K562 (cell line): ENCODE data around the gene TRABD2B. TPM values are rescaled to one million over a fixed set of nuclear protein-coding genes. Genes with fewer than 3 reads are reported as not detected.

Experiments used
- ATAC-seq: fragments of 200-7000 bp; cut with Tn5 transposase; 3 replicates; pipeline ENCODE4 v1.9.1; 2020; ENCODE audit warnings: moderate library complexity
- BruUV-seq: library from RNA; stranded (reverse); fragments of 400-500 nt; replicated peaks from 2 replicates; lab custom pipeline; 2021; lab: Mats Ljungman, UMichigan
- CTCF ChIA-PET: fragments of 300-600 bp; formaldehyde crosslinking; extraction: SDS; loops from one replicate; lab custom pipeline; 2021; ENCODE audit warnings: low intra/inter-chr PET ratio; lab: Yijun Ruan, JAX
- POLR2A ChIA-PET: fragments of 300-600, 350-650 bp; sonication (Branson Sonifier 250); formaldehyde crosslinking; extraction: SDS; loops from one replicate; lab custom pipeline; 2021; ENCODE audit warnings: antibody characterized with exemption, inconsistent platforms; lab: Yijun Ruan, JAX
- DNase-seq, 4 experiments: peaks; one replicate each; pipeline versions ENCODE4 v3.0.0 to v3.0.0-alpha.2; 2011 to 2018; ENCODE audit warnings: low spot score in 3 of 4, mixed read lengths in 3 of 4; ENCODE audit errors: extremely low read depth in 1 of 4
- FAIRE-seq: peaks from 2 replicates; lab custom pipeline; 2011; peaks lifted over from hg19 to GRCh38; lab: Jason Lieb, UNC
- H2AFZ ChIP-seq: 2 replicates; pipeline ENCODE4 v1.6.0; 2011; ENCODE audit warnings: low read depth, low read length, control low read depth, inconsistent platforms
- H3K27ac ChIP-seq: fragments of 200-600 bp; 3 replicates; pipeline ENCODE4 v1.8.0; 2011; ENCODE audit warnings: low read depth, mild to moderate bottlenecking, control low read depth, inconsistent platforms, low read length, moderate library complexity, mixed read lengths; ENCODE audit errors: extremely low read depth
- H3K27me3 ChIP-seq, 2 experiments: fragments of 300-600 bp in 1 of 2; 2 replicates in 1 of 2; 3 replicates in 1 of 2; pipeline versions ENCODE4 v1.6.0 to v1.8.0; 2011; ENCODE audit warnings: inconsistent platforms in 2 of 2, low read length in 2 of 2, mild to moderate bottlenecking in 1 of 2, mixed read lengths in 1 of 2, moderate library complexity in 1 of 2; ENCODE audit not compliant: control insufficient read depth in 2 of 2, insufficient read depth in 2 of 2
- H3K36me3 ChIP-seq: fragments of 300-600 bp; 3 replicates; pipeline ENCODE4 v1.8.0; 2011; ENCODE audit warnings: mild to moderate bottlenecking, low read length, inconsistent platforms; ENCODE audit not compliant: control insufficient read depth, insufficient read depth
- H3K4me1 ChIP-seq, 2 experiments: fragments of 200-600 bp in 1 of 2; replicated peaks in 1 of 2; 2 replicates in 1 of 2; 3 replicates in 1 of 2; pipeline versions ENCODE4 v1.5.1 to v1.8.0; 2011; ENCODE audit warnings: inconsistent platforms in 2 of 2, low read length in 2 of 2, mild to moderate bottlenecking in 1 of 2, mixed read lengths in 1 of 2, moderate library complexity in 1 of 2; ENCODE audit not compliant: control insufficient read depth in 2 of 2, insufficient read depth in 2 of 2
- H3K4me2 ChIP-seq: 2 replicates; pipeline ENCODE4 v1.6.1; 2011; ENCODE audit warnings: low read length, control low read depth, inconsistent platforms, mixed read lengths; ENCODE audit not compliant: insufficient read depth
- H3K4me3 ChIP-seq: fragments of 200-600 bp; sonication (generic), shearing (Covaris generic); 2 replicates; pipeline ENCODE4 v1.5.1; 2016; ENCODE audit warnings: control low read depth, inconsistent platforms
- H3K79me2 ChIP-seq: fragments of 200-600 bp; 3 replicates; pipeline ENCODE4 v1.8.0; 2011; ENCODE audit warnings: low read length, inconsistent platforms; ENCODE audit not compliant: control insufficient read depth, insufficient read depth
- H3K9ac ChIP-seq, 2 experiments: 2 replicates each; pipeline versions ENCODE4 v1.6.0 to v1.6.1; 2011; ENCODE audit warnings: low read depth in 2 of 2, low read length in 2 of 2, control low read depth in 1 of 2, inconsistent platforms in 1 of 2, mild to moderate bottlenecking in 1 of 2, mixed read lengths in 1 of 2; ENCODE audit not compliant: insufficient read depth in 1 of 2
- H3K9me1 ChIP-seq: one replicate; pipeline ENCODE4 v1.6.0; 2011; ENCODE audit warnings: inconsistent platforms, mild to moderate bottlenecking, low read length, moderate library complexity; ENCODE audit not compliant: control insufficient read depth, insufficient read depth
- H3K9me3 ChIP-seq: replicated peaks from 2 replicates; pipeline ENCODE4 v1.5.1; 2011; ENCODE audit warnings: low read depth, low read length, inconsistent platforms; ENCODE audit not compliant: control insufficient read depth, insufficient read depth
- H4K20me1 ChIP-seq: replicated peaks from 2 replicates; pipeline ENCODE4 v1.6.1; 2011; ENCODE audit warnings: low read length, inconsistent platforms, mixed read lengths; ENCODE audit not compliant: control insufficient read depth, insufficient read depth
- E2F3 ChIP-seq: fragments of 250-450 bp; sonication (Bioruptor Pico); IDR thresholded peaks from 2 replicates; pipeline ENCODE4 v1.4.0; 2020; ENCODE audit warnings: mild to moderate bottlenecking
- FOXA1 ChIP-seq: fragments of 450-650 bp; IDR thresholded peaks from 2 replicates; pipeline ENCODE4 v1.6.1; 2016; ENCODE audit warnings: mild to moderate bottlenecking, borderline replicate concordance
- KAT7 ChIP-seq: sonication (generic); formaldehyde crosslinking; IDR thresholded peaks from 2 replicates; pipeline ENCODE4 v1.8.0; 2022; ENCODE audit warnings: missing genetic modification reagents, mild to moderate bottlenecking, borderline replicate concordance
- RCOR1 ChIP-seq, 2 experiments: IDR thresholded peaks; 2 replicates each; pipeline ENCODE4 v1.6.1; 2012; ENCODE audit warnings: low read depth in 2 of 2, low read length in 2 of 2, borderline replicate concordance in 1 of 2, improper control_type of control experiment in 1 of 2
- SAP30 ChIP-seq: fragments of 200-600 bp; sonication (generic); IDR thresholded peaks from 2 replicates; pipeline ENCODE4 v1.6.1; 2012; ENCODE audit warnings: borderline replicate concordance, low read depth, mild to moderate bottlenecking, moderate library complexity, low read length, control low read depth, inconsistent platforms; ENCODE audit not compliant: insufficient read depth, poor library complexity, severe bottlenecking
- STAG1 ChIP-seq: sonication (generic); formaldehyde crosslinking; IDR thresholded peaks from 2 replicates; pipeline ENCODE4 v1.5.0; 2020; ENCODE audit warnings: missing genetic modification reagents, borderline replicate concordance
- TAF15 ChIP-seq: fragments of 200-400 bp; formaldehyde crosslinking; IDR thresholded peaks from 2 replicates; pipeline ENCODE4 v1.6.1; 2017; ENCODE audit warnings: mild to moderate bottlenecking, low read depth, low read length, moderate library complexity
- THRB ChIP-seq: fragments of 450-650 bp; formaldehyde crosslinking; conservative IDR thresholded peaks from 2 replicates; pipeline ENCODE4 v1.4.0; 2022; ENCODE audit warnings: mild to moderate bottlenecking, missing genetic modification characterization
- YBX1 ChIP-seq: fragments of 450-650 bp; IDR thresholded peaks from 2 replicates; pipeline ENCODE4 v1.7.1; 2016; ENCODE audit warnings: mild to moderate bottlenecking
- ZNF277 ChIP-seq: fragments of 250-450 bp; sonication (Bioruptor Pico); IDR thresholded peaks from 2 replicates; pipeline ENCODE4 v1.8.0; 2022; ENCODE audit warnings: inconsistent platforms, mild to moderate bottlenecking, moderate library complexity, borderline replicate concordance
- ZNF316 ChIP-seq: fragments of 450-650 bp; IDR thresholded peaks from 2 replicates; pipeline ENCODE4 v1.6.1; 2016
- ZNF407 ChIP-seq: fragments of 450-650 bp; IDR thresholded peaks from 2 replicates; pipeline ENCODE4 v1.6.1; 2016; ENCODE audit warnings: low read depth
- ZNF830 ChIP-seq: fragments of 250-450 bp; sonication (Bioruptor Pico); IDR thresholded peaks from 2 replicates; pipeline ENCODE4 v1.5.0; 2021; ENCODE audit warnings: mild to moderate bottlenecking
- WGBS: fragments of 100-300 bp; shearing (Covaris generic); methylation state at CpG from one replicate; pipeline ENCODE4 v1.1.6; 2016; ENCODE audit warnings: low coverage, mixed read lengths; ENCODE audit not compliant: insufficient coverage; ENCODE audit errors: missing lambda C conversion rate; 5-methylcytosine and 5-hydroxymethylcytosine counted together
- in situ Hi-C: fragments of 300-500 bp; cut with MboI; formaldehyde crosslinking; loops from 4 replicates; pipeline ENCODE4 v1.15.0; 2018; ENCODE audit warnings: inconsistent platforms, mixed read lengths
- intact Hi-C: fragments of 100-400 bp; cut with micrococcal nuclease; formaldehyde crosslinking; loops from 2 replicates; pipeline ENCODE4 v1.14.2; 2022
- polyA plus RNA-seq, 8 experiments: library from polyadenylated mRNA; depleted of rRNA in 4 of 8; stranded (reverse) in 5 of 8; unstranded in 3 of 8; fragments of >200 nt; fragmentation: Nextera tagmentation in 2 of 8; fragmentation: Illumina TruSeq in 1 of 8; extraction: Ambion mirVana in 2 of 8; extraction: Trizol in 1 of 8; gene quantifications; 2 replicates each; pipeline versions ENCODE4 v1.2.1 to v1.2.3, GENCODE V29; 2011 to 2014; ENCODE audit warnings: inconsistent platforms in 1 of 8, missing spikeins in 1 of 8
- total RNA-seq, 7 experiments: library from RNA; depleted of rRNA in 6 of 7; stranded (reverse); fragments of >200 nt in 6 of 7; fragmentation: Illumina TruSeq in 2 of 7; extraction: Trizol in 2 of 7; gene quantifications; 2 replicates each; pipeline versions ENCODE4 v1.2.1 to v1.2.3, GENCODE V29; 2011 to 2021; ENCODE audit warnings: low replicate concordance in 1 of 7

TRABD2B gene
- total and polyA plus RNA-seq, 9 of the 15 experiments (the other 6 are each of a cell fraction or from before 2014, with no cell fraction given): not detected

- DNase-seq (no peak), ATAC-seq (no peak), FAIRE-seq (no peak)
- Histone ChIP-seq H4K20me1 (no peaks in the 10 kb centered on the region), H3K9me3 (no peaks in the 10 kb centered on the region), H3K36me3 (no peaks in the 10 kb centered on the region), H3K27ac (no peak overlapping the region), H3K9ac (no peak overlapping the region), H3K4me1 (no peaks in the 10 kb centered on the region), H3K9me1 (no peaks in the 10 kb centered on the region), H3K4me3 (no peak overlapping the region), H3K4me2 (no peak overlapping the region), H2AFZ (no peak overlapping the region), H3K79me2 (no peaks in the 10 kb centered on the region), H3K27me3 (0 out of 5 replicates have a peak, but pooled peaks cover 0 to 4% of the 10 kb centered on the region in 2 experiments)
- CTCF ChIA-PET: no interaction called here
- in situ Hi-C loops (no loop called here), intact Hi-C loops (no loop called here)
- 3% methylated on average over 4 of the region's 4 CpGs for WGBS
- BruUV-seq: no TSS peak
- POLR2A ChIA-PET: interaction anchor here (1.0 kb wide), 1 partner anchor 8 kb away, joined by 3 read pairs; no protein-coding TSS in a partner anchor
- TF ChIP-seq ZNF277 (CRISPR knock-in tag) (no peak), FOXA1 (no peak), E2F3 (no peak), THRB (CRISPR knock-in tag) (no peak), SAP30 (no peak), STAG1 (CRISPR knock-in tag) (no peak), ZNF316 (no peak), TAF15 (no peak), KAT7 (CRISPR knock-in tag) (no peak), ZNF830 (no peak), YBX1 (no peak), RCOR1 (IDR thresholded peaks at IDR 0.05; ENCODE audit: borderline replicate concordance in 1 of 2, low read depth in 2 of 2, low read length in 2 of 2) (no peak), ZNF407 (no peak)
Observed at GRCh38 chr1:47944561-47944960, 52.6 kb downstream of the TRABD2B start.
